Measurements from ENCODE around the gene DDX17. TPM values are rescaled to one million over a fixed set of nuclear protein-coding genes. Genes with fewer than 3 reads are reported as not detected.

Gene DDX17
- total and polyA plus RNA-seq, 2 of the 4 experiments (the other 2 are of a cell fraction), result 240 to 371 TPM

DNA sequence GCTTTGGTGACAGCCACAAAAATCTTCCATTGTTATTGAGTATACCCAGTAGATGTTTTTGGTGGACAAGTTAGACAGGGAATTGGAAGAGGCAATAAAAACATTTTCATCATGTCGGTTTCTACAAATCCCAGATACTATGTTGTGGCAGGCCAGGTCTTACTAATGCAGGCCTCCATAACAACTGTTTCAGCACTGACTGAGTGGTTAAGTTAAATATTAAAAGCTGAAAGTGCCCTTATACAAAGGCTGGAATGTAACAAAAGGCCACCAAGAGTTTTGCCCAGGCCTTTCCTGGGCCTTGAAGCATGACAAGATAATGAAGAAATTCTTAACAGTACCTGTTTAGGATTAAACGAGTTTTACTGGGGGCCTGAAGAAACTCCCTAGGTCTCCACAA, 34.6 kb upstream of the DDX17 start:
- Histone ChIP-seq H2AK9ac (replicated peaks; ENCODE audit: low read depth, low read length, poor library complexity) (no peak overlapping the region), H3K4me3 (ENCODE audit: insufficient read depth, low read depth, low read length) (no peak overlapping the region), H3K14ac (replicated peaks; ENCODE audit: low read depth, low read length) (no peak overlapping the region), H2AK5ac (ENCODE audit: low read depth, low read length) (no peak overlapping the region), H3K18ac (ENCODE audit: low read depth, low read length) (no peak overlapping the region), H3K56ac (ENCODE audit: extremely low read depth, insufficient read depth, low read length) (no peak overlapping the region), H3K9me1 (ENCODE audit: insufficient read depth, low read length) (no peaks in the 10 kb centered on the region), H3K27me3 (ENCODE audit: control insufficient read depth, insufficient read depth, low read length) (no peaks in the 10 kb centered on the region), H2BK20ac (ENCODE audit: low read depth, low read length) (no peak overlapping the region), H2BK5ac (ENCODE audit: low read depth, low read length, poor library complexity, severe bottlenecking) (no peak overlapping the region), H3K9ac (ENCODE audit: low read depth, low read length) (no peak overlapping the region), H4K8ac (ENCODE audit: low read depth in 2 of 2, low read length in 2 of 2) (no peak overlapping the region), H2BK15ac (ENCODE audit: low read depth, low read length) (no peak overlapping the region), H3K4me2 (ENCODE audit: low read depth, low read length) (no peak overlapping the region), H2BK120ac (ENCODE audit: low read depth, low read length) (no peak overlapping the region), H4K91ac (ENCODE audit: insufficient read depth, low read depth, low read length) (no peak overlapping the region), H3K9me3 (ENCODE audit: control insufficient read depth, insufficient read depth, low read length) (peaks cover 8% of the 10 kb centered on the region), H3K4me1 (ENCODE audit: control insufficient read depth, insufficient read depth, low read length) (no peaks in the 10 kb centered on the region), H3K23ac (ENCODE audit: low read depth, low read length) (no peak overlapping the region), H4K20me1 (ENCODE audit: insufficient read depth, low read length) (no peaks in the 10 kb centered on the region), H3K4ac (ENCODE audit: low read depth, low read length) (no peak overlapping the region), H3K79me1 (ENCODE audit: low read depth in 1 of 2, low read length in 2 of 2) (no peaks in the 10 kb centered on the region), H3K27ac (ENCODE audit: insufficient read depth, low read length) (no peak overlapping the region), H2AFZ (replicated peaks; ENCODE audit: low read length, poor library complexity) (no peak overlapping the region), H3K36me3 (ENCODE audit: control insufficient read depth, insufficient read depth, low read length) (no peaks in the 10 kb centered on the region), H4K5ac (ENCODE audit: low read depth, low read length) (no peak overlapping the region)
- DNase-seq, result no peak
- no CpG with 5 or more reads among the region's 2 CpGs for WGBS, 2 experiments (ENCODE audit: extremely low coverage in 2 of 2, insufficient read length in 1 of 2)
- ATAC-seq (ENCODE audit: low read depth), result no peak
- intact Hi-C loops (cut with micrococcal nuclease), result no loop called here
- no TSS peak for BruUV-seq (replicated peaks)
- in situ Hi-C loops (cut with MboI; ENCODE audit: low sequenced_read_pairs), result no loop called here
- POLR2A ChIA-PET (ENCODE audit: unreplicated experiment), result no interaction called here
- dilution Hi-C loops (cut with HindIII; ENCODE audit: low sequenced_read_pairs, unreplicated experiment), result no loop called here
- no peak for TF ChIP-seq POLR2A (IDR thresholded peaks at IDR 0.05; ENCODE audit: low read depth, low read length)
- TF ChIP-seq MAZ (IDR thresholded peaks at IDR 0.05; ENCODE audit: borderline replicate concordance, low read depth, low read length), result no peak
- no peak for TF ChIP-seq MAFK (IDR thresholded peaks at IDR 0.05; ENCODE audit: low read depth, low read length)
- no peak for TF ChIP-seq RFX5 (IDR thresholded peaks at IDR 0.05; ENCODE audit: low read depth, low read length)
- no peak for TF ChIP-seq CHD1 (IDR thresholded peaks at IDR 0.05; ENCODE audit: low read depth, low read length)
- no peak for TF ChIP-seq SMC3 (IDR thresholded peaks at IDR 0.05; ENCODE audit: low read depth, low read length)
- no peak for TF ChIP-seq BHLHE40 (IDR thresholded peaks at IDR 0.05; ENCODE audit: low read depth, low read length)
- TF ChIP-seq, protein P1, sequence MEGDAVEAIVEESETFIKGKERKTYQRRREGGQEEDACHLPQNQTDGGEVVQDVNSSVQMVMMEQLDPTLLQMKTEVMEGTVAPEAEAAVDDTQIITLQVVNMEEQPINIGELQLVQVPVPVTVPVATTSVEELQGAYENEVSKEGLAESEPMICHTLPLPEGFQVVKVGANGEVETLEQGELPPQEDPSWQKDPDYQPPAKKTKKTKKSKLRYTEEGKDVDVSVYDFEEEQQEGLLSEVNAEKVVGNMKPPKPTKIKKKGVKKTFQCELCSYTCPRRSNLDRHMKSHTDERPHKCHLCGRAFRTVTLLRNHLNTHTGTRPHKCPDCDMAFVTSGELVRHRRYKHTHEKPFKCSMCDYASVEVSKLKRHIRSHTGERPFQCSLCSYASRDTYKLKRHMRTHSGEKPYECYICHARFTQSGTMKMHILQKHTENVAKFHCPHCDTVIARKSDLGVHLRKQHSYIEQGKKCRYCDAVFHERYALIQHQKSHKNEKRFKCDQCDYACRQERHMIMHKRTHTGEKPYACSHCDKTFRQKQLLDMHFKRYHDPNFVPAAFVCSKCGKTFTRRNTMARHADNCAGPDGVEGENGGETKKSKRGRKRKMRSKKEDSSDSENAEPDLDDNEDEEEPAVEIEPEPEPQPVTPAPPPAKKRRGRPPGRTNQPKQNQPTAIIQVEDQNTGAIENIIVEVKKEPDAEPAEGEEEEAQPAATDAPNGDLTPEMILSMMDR (conservative IDR thresholded peaks at IDR 0.05; ENCODE audit: low read depth, low read length), result no peak
- TF ChIP-seq FOS (IDR thresholded peaks at IDR 0.05; ENCODE audit: low read depth, low read length), result no peak
- no peak for TF ChIP-seq USF2 (IDR thresholded peaks at IDR 0.05; ENCODE audit: low read depth, low read length)
- TF ChIP-seq CEBPB (IDR thresholded peaks at IDR 0.05; ENCODE audit: low read depth, low read length), result no peak
- no peak for TF ChIP-seq RAD21 (IDR thresholded peaks at IDR 0.05; ENCODE audit: low read length)
- TF ChIP-seq ELK1 (IDR thresholded peaks at IDR 0.05; ENCODE audit: borderline replicate concordance, low read depth, low read length), result no peak
- no peak for TF ChIP-seq NFE2L2 (IDR thresholded peaks at IDR 0.05; ENCODE audit: low read depth, low read length)
- CTCF ChIA-PET, result no interaction called here
